D721Med (cell line): ENCODE measurements around the gene BRD3.

Experiments used
- DNase-seq: peaks from one replicate; pipeline ENCODE4 v3.0.0; 2011; ENCODE audit warnings: low spot score; ENCODE audit not compliant: insufficient read length
- FAIRE-seq: peaks from 2 replicates; lab custom pipeline; 2011; peaks lifted over from hg19 to GRCh38; lab: Jason Lieb, UNC
- TF ChIP-seq, protein P1 (sequence below): IDR thresholded peaks from 2 replicates; pipeline ENCODE4 v1.5.1; 2012; ENCODE audit warnings: mild to moderate bottlenecking, control low read depth; ENCODE audit not compliant: insufficient read depth; ENCODE audit errors: missing control alignments

BRD3 gene

DNA sequence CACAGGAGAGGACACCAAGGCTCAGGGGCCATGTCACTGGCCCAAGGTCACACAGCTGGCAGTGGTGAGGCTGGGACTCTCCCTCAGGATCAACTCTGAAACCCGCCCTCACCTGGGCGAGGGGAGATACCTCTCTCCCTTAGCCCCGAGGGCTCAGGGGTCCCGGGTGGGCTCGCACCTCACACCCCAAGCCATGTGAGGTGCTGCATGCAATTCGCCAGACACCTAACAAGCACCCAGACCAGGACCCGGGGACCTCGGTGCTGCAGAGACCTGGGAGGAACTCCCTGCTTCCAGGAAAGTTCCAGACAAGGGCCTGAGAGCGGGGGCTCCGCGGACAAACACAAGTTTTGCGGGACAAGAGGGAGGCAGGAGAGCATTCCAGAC, 19.3 kb downstream of the BRD3 start:
- FAIRE-seq (no peak), DNase-seq (no peak)
- TF ChIP-seq, protein P1, sequence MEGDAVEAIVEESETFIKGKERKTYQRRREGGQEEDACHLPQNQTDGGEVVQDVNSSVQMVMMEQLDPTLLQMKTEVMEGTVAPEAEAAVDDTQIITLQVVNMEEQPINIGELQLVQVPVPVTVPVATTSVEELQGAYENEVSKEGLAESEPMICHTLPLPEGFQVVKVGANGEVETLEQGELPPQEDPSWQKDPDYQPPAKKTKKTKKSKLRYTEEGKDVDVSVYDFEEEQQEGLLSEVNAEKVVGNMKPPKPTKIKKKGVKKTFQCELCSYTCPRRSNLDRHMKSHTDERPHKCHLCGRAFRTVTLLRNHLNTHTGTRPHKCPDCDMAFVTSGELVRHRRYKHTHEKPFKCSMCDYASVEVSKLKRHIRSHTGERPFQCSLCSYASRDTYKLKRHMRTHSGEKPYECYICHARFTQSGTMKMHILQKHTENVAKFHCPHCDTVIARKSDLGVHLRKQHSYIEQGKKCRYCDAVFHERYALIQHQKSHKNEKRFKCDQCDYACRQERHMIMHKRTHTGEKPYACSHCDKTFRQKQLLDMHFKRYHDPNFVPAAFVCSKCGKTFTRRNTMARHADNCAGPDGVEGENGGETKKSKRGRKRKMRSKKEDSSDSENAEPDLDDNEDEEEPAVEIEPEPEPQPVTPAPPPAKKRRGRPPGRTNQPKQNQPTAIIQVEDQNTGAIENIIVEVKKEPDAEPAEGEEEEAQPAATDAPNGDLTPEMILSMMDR = no peak

DNA sequence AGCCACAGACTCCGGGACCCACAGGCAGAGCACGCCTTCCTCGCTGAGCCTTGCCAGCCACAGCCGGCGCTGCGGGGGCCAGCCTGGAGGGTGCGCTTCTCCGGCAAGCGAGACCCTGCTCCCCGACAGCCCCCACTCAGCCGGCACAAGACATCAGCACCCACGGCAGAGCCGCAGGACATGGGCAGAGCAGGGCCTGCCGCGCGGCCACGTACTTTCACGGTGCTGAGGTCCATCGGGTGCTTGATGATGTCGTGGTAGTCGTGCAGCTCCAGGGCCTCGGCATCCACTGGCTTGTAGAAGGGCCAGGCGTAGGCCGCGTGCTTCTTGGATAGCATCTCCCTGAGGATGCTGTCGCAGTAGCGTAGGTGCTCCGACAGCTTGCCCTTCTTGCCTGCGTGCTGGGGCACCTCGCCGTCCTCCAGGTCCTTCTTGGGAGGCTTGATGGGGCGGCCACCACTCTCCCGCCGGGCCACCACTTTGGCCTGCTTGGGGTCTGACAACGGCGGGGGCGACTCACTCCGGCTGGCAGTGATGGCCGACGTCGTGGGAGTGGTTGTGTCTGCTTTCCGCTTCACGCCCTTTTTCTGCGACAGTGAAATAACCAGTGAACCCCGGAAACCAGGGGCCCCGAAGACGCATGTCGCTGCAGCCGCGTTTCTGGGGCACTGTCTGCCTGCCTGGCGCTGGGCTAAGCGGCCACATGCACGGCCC, 19.8 kb downstream of the BRD3 start:
- TF ChIP-seq, protein P1 = no peak
- FAIRE-seq (no peak), DNase-seq (no peak)

DNA sequence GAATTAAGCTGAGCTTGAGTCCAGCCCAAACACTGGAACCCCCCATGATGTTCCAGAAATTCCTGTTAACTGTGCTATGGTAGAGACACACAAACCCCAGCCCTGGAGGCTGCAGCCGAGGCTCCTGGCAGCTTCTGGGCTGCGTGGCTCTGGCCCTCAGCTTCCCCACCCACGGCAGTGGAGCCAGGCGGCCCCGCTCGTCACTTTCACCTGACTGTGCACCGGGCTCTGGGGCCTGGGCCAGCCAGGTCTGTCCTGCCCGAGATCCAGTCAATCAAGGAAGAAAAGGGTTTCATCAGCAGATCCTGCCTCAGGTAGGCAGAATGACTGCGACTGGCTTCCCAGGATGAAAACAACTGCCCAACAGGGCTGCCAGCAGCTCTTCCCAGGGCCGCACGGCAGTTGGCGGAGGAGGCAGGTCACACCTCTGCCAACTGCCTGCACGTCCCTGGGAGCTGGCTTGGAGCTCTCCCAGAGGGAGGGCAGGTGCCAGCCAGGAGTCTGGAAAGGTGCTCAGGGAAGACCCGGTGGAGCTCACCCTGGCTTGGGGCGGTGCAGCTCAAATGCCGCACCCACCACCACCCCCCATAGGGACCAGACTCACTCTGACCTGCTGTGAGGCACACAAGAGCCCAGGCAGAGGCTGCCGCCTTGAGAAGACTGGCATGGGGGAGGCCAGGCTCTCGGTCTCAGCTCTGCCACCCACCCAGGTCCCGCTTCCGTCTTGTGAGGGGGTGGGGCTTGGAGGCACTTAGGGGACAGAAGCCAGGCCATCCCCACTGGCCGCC, 20.7 kb downstream of the BRD3 start:
- TF ChIP-seq, protein P1 = no peak
- FAIRE-seq (no peak), DNase-seq (no peak)

DNA sequence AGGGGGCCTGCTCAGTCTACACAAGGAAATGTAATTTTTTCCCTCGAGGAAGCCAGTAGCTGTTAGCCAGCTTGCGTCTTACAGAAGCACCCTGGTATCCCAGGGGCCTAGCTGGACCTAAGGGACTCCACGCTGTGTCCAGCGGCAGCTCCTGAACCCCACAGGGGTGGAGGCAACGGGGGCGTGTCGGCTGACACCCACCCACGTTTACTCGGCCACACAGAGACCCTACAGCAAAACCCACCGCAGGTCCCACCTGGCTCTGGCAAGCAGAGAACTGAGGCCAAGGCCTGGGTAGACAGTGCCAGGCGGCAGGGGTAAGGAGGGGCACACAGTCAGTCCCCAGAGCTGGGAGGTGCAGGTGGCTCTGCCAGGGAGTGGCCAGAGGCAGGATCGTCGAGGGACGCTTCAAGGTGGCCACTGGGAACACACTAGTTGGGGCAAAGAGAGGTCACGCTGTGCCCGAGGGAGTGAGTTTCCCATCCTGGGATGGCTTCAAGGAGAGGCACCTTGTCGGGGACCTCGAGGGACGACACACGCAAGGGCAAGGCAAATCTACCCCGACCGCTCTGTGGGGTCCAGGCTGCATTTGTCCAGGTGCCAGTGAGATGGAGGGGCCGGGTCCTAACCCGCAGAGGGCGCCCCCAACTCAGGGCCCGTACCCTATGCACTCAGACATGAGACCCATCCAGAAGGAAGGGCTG, 21.8 kb downstream of the BRD3 start:
- TF ChIP-seq, protein P1 = no peak
- no peak for DNase-seq
- FAIRE-seq = no peak

DNA sequence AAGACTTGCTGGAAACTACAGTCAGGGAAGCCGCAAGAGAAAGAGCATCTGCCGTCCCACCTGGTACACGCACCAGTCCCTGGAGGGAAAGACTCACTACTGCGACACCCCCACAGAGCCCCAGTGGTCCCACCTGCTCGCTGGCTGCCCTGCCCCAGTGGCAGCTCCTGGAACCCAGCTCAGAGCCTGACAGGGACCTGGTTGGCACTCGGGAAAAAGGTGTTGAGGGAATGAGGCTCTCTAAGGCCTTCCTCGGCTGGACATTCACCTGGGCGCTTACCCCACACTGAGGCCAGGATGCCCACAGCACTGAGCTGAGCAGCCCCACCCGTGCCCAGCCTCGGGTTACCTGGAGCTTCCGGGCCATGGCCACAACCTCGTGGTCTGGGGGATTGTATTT, 22.9 kb downstream of the BRD3 start:
- no peak for DNase-seq
- TF ChIP-seq, protein P1 = no peak
- no peak for FAIRE-seq

DNA sequence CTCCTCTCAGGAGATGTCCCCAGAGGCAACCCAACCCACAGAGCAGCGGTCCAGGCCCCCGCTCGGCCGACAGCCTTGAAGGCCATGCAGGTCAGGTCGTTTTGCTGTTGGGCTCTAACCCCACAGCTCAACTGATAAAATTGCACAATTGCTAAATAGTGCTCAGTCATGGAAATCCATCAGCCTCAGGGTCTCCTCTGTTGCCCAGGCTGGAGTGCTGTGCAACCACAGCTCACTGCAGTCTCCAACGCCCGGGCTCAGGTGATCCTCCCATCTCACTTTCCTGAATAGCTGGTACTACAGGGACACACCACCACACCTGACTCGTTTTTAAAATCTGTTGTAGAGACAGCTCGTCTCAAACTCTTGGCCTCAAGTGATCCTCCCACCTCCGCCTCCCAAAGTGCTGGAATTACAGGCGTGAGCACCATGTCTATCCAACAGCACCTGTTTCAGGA, 24.3 kb downstream of the BRD3 start:
- no peak for DNase-seq
- FAIRE-seq = no peak
- TF ChIP-seq, protein P1 = no peak
